Raji (cell line): ENCODE measurements around the gene PASK.

ENCODE experiments used
- POLR2A ChIP-seq: IDR thresholded peaks from 2 replicates; pipeline ENCODE4 v1.6.1; 2011; ENCODE audit warnings: low read depth, low read length, control low read depth; ENCODE audit not compliant: insufficient read depth

The PASK gene

DNA sequence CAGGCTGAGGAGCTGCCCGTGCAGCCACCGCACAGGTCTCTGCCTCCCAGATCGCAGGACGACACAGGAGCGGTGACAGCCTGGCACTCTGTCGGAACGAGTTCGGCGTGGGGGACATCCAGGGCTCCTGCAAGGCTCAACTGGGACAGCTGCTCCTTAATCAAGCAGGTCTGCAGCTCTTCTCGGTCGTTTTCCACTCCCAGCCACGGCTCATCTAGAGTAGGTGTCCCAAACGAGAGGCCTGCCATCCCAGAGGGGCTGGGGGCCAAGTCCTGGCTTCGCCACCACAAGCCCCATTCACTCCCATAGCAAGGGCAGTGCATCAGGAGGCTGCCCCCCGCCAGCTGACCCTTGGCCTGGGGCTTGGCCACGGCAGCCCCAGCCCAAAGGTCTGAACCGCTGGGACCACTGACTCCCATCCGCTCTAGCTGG, 22.5 kb downstream of the PASK start:
- no peak for TF ChIP-seq POLR2A

DNA sequence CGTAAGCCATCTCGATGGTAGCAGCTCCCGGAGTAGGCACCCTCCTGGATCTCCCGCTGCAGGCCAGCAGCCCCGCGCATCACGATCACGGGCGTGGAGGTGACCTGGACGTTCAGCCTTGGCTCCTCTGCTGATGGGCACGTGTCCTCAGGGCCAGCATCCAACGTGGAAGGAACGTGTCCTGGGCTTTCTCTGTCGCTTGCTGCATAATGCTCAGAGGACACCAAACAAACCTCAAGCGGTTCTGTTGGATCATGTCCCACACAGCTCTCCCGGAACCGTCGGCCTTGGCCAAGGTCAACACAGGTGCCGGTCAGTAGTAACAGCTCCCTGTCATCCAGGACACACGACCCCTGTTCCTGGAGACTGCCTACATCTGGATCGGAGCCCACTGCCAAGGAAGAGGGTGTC, 23.1 kb downstream of the PASK start:
- TF ChIP-seq POLR2A: no peak

DNA sequence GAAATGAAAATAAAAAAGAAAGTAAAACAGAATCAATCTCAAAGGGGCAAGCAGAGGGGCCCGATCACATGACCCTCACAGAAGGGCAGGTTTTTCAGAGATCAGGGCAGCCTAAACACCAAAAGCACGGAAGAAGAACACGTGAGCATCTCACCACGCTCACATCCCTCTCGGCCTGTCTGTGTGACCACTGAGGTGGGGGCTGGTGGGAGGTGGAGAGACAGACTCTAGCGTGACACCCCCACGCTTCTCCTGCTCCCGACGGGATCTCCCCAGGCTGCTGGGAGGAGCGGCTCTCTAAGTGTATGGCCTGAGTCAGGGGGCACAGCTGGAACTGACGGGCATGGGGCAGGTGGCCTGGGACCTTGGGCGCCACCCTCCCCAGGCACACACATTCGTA, 23.6 kb downstream of the PASK start:
- TF ChIP-seq POLR2A: no peak

DNA sequence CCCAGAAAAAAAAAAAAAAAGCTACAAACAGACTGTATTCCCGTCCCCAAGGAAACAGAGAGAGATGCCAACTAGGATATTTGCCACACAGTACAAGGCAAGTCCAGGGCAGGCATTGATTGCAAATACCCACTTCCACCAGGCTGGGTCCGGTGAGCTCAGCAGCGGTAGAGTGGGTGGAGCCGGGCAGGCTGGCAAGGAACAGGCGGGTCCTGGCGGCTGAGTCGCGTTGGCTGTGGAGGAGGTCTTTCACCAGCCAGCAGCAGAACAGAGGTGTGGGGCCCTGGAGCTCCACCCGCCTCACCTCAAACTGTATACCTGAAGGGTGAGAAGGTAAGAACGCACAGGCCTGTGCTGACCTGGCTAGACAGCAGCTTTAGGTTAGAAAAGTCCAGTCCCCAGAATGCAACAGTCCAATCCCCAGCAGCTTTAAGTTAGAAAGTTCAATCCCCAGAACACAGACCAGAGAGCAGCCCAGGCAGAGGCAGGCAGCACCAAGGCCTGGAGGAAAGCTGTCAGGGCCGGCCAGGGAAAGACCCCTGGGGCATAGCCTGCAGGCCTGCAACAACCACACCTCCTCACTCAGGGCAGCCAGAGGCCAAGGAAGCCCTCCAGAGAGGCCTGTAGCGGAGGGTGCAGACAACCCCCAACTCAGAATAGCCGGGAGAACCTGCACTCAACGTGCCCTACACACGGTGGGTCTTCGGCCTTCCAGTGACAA, 25.3 kb downstream of the PASK start:
- no peak for TF ChIP-seq POLR2A

DNA sequence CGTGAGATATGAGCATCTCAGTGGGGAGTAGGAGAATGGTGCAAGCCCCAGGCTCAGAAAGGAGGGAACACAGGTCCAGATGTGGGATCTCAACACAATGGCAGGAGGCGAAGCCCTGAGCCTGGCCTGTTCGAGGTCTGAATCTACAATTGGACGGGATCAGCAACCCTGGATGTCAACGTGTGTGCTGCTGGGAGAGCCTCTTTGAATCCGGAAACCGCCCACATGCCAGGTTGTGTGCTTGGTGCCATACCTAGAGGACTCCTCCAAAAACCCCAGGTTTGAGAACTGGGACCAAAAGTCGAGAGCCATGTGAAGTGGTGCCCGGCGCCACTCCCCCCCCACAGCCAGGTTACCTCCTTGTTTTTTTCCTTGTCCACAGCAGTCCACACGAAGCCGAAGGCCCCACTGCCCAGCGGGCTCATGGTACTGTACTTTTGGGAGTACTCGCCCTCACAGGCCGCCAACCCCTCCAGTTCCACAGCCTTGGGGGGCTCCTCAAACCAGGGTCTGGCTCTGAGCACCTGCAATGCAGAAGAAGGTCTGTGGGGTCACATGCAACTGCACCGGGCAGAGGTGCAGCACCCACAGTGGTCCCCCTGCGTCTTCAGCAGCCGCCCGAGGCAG, 26.8 kb downstream of the PASK start:
- no peak for TF ChIP-seq POLR2A

DNA sequence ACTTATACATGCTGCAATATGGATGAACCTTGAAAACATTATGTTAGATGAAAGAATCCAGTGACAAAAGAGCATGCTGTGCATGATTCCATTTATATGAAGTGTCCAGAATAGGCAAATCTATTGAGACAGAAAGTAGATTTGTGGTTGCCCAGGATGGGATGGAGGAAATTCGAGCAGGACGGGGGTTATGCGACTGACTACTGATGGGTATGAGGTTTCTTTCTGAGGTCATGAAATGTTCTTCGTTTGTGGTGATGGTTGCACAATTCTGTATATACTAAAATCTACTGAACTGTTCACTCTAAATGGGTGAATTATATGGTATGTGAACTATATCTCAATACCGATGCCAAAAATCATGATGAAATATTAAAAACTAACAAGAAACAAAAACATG, 28.3 kb downstream of the PASK start:
- TF ChIP-seq POLR2A: no peak

DNA sequence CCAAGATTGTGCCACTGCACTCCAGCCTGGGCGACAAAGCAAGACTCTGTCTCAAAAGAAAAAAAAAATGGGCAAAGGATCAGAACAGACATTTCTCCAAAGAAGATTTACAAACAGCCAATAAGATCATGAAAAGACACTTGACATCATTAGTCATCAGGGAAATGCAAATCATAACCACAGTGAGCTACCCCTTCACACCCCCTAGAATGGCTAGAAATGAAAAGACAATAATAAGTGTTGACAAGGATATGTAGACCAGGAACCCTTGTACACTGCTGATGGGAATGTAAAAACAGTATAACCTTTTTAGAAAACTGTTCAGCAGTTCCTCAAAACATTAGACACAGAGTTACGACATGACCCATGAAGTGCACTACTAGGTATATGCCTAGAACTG, 28.8 kb downstream of the PASK start:
- TF ChIP-seq POLR2A: no peak

DNA sequence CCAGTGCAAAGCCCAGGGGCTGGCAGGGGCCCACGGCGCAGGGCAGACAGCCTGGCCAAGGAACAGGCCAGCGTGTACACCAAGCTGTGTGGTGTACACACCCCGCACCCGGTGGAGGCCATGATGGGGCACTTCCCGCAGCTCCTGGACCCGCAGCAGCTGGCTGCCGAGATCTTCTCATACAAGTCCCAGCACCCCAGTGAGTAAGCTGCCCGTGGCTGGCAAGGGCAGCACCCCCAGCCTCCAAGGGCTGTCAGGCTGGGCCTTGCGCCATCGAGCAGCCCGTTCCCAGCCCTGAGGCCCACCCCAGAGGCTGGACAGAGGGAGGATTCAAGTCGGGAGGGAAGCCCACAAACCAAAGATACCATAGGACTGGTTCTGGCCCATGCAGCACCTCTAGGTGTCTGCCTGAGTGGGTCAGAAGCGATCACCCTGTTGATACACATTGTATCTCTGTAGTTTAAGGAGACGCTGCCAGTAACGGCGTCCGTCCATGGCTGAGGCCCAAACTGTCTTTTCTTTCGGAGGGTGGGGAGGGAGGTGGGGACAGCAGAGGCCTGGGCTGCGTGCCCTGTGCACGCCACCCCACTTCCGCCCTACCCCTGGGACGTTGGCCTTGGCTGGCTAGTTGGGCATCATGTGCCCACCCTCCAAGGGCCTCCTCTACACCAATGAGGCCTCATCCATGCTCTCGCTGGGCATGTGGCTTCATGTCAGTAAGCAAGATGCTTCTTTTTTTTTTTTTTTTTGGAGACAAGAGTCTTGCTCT, 30.4 kb downstream of the PASK start:
- TF ChIP-seq POLR2A: no peak

DNA sequence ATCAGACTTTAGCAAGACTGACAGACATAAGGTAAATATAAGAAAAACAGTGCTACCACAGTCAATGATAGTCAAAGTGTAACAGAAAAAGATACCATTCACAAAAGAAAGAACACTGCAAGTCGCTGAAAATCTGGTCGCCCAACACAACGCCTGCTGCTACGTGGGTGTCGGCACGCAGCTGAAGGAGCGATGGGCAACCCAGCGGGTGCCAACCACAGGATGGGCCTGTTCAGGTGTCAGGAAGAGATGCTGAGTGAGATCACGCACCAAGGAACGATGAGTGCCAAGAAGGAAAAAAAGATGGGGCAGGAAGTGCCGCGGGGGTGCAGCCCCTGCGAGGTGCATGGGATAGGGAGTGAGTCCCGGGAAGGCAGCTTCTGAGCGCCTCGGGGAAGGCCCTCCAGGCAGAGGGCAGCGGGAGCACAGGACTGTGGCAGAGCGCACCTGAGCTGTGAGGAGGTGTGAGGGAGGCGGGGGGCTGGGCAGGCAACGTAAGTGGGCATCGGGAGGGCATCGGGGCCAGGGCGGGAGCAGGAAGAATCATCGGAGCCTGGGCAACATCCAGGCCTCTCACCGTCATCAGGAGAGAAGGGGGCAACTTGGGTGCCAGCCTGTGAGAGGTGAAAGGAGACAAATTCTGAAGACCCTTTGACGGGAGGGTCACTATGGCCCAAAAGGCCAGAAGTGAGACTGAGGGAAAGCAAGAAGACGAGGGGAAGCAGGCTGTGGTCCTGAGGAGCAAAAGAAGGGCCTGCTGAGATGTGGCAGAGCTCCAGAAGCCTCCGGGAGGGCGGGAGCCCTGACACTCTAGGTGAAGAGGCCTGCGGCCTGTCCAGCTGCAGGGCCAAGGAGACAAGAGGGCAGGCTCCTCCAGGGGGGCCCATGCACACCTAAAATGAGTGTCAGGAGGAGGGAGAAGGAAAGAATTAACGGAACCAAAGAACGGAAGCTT, 32.4 kb downstream of the PASK start:
- no peak for TF ChIP-seq POLR2A

DNA sequence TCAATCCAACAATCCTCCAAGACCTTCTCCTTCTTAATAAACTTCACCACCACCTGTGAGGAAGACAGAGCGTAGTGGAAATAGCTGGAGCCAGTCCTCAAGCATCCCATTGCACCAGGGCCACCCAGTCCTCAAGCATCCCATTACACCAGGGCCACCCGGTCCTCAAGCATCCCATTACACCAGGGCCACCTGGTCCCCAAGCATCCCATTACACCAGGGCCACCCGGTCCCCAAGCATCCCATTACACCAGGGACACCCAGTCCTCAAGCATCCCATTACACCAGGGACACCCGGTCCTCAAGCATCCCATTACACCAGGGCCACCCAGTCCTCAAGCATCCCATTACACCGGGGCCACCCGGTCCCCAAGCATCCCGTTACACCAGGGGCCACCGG, 33.9 kb downstream of the PASK start:
- TF ChIP-seq POLR2A: no peak

DNA sequence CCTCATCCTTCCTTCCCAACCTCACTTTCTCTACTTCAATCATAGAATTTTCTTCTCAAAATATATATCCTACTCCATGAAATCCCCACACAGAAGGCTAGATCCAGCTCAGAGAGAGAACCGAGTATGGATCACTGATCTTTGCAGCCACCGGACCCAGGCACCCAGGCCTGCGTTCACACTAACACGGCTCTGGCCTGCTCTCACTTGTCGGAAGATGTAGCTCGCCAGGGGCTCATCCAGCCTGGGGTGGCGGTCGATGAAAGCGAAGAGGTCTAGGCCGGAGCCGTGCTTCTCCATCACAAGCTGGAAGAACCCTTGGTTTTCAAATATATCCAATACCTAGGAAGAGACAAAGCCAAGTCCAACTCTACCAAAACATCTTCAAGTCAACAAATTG, 34.4 kb downstream of the PASK start:
- TF ChIP-seq POLR2A: no peak

DNA sequence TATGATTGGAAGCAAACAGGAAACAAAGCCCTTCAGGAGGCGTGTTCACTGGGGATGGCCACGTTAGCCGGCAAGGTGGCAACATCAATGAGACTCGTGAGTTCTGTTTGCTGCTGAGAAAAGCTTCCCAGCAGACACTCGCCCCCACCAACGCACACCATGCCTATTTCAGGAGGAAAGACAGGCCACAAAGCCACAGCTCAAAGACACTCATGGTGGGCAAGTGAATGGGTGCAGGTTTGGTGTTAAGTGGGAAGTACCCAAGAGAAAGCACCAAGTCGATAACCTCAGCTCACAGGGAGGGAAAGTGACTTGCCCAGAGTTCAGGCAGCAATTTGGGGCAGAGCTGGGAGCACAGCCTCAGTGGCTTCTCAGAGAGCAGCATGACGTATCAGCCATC, 36.7 kb downstream of the PASK start:
- no peak for TF ChIP-seq POLR2A

DNA sequence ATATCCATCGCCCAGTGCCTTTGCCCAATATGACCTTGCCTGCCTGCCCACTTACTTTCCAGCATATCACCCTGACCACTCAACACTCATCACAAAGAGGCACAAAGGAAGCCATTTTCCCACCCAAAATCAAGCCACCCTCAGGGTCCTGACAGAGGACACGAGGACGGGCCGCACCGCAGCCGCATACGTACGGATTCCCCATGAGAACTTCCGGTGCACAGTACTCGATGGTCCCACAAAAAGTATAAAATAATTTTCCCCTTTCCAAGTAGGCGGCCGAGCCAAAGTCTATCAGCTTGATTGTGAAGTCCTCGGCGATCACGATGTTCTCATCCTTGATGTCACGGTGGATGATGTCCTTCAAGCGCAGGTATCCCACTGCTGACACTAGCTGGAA, 37.2 kb downstream of the PASK start:
- TF ChIP-seq POLR2A: no peak

DNA sequence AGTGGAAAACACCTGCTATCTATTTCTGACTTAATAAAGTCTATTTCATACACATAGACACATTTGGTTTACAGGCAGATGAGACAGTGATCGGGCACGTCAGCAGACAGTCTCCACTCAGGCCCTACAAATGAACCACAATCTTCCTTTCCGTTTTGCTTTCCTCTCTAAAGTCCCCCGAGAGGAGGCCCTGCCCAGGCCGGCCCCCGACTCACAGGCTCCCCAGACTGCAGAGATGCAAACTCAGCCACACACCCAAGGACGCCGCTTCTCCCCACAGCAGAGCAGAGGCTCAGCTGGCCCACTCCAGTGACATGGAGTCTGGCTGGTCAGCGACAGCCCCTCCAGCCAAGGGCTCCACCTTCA, 37.8 kb downstream of the PASK start:
- no peak for TF ChIP-seq POLR2A
